HepG2 (cell line): ENCODE results near the gene PCNX1. TPM values are rescaled to one million over a fixed set of nuclear protein-coding genes. Genes with fewer than 3 reads are reported as not detected.

Experiments
- DPF2 ChIP-seq: sonication (generic); formaldehyde crosslinking; IDR thresholded peaks from 2 replicates; pipeline ENCODE4 v1.4.0; 2020; ENCODE audit warnings: mild to moderate bottlenecking, low read depth, missing genetic modification reagents, borderline replicate concordance
- FOXK1 ChIP-seq: sonication (generic); formaldehyde crosslinking; IDR thresholded peaks from 2 replicates; pipeline ENCODE4 v1.4.0; 2020; ENCODE audit warnings: low read depth, missing genetic modification reagents, borderline replicate concordance
- HMGA1 ChIP-seq: sonication (generic); formaldehyde crosslinking; conservative IDR thresholded peaks from 2 replicates; pipeline ENCODE4 v1.4.0; 2020; ENCODE audit warnings: missing genetic modification reagents
- KLF16 ChIP-seq, 2 experiments: sonication (generic) in 1 of 2; formaldehyde crosslinking in 1 of 2; IDR thresholded peaks; 2 replicates each; pipeline versions ENCODE4 v1.6.1 to v1.8.0; 2016 to 2023; ENCODE audit warnings: missing genetic modification reagents in 2 of 2, missing compliant biosample characterization in 1 of 2
- MYC ChIP-seq: sonication (generic); formaldehyde crosslinking; IDR thresholded peaks from 2 replicates; pipeline ENCODE4 v1.9.0; 2021; ENCODE audit warnings: missing genetic modification reagents, borderline replicate concordance
- MYNN ChIP-seq: sonication (generic); formaldehyde crosslinking; IDR thresholded peaks from 2 replicates; pipeline ENCODE4 v1.4.0; 2020; ENCODE audit warnings: mild to moderate bottlenecking, low read depth, missing genetic modification reagents
- RCOR2 ChIP-seq: IDR thresholded peaks from 2 replicates; pipeline ENCODE4 v1.6.1; 2016; ENCODE audit warnings: missing biosample characterization, missing genetic modification reagents
- SALL1 ChIP-seq: sonication (generic); formaldehyde crosslinking; IDR thresholded peaks from 2 replicates; pipeline ENCODE4 v1.8.0; 2022; ENCODE audit warnings: mild to moderate bottlenecking, missing genetic modification reagents
- SRF ChIP-seq: IDR thresholded peaks from 2 replicates; pipeline ENCODE4 v1.6.1; 2011; ENCODE audit warnings: mild to moderate bottlenecking, low read depth, low read length, moderate library complexity
- THAP11 ChIP-seq: IDR thresholded peaks from 2 replicates; pipeline ENCODE4 v1.6.1; 2016; ENCODE audit warnings: missing biosample characterization, missing genetic modification reagents
- ZBTB3 ChIP-seq: sonication (generic); formaldehyde crosslinking; IDR thresholded peaks from 2 replicates; pipeline ENCODE4 v1.4.0; 2020; ENCODE audit warnings: low read depth, mild to moderate bottlenecking, moderate library complexity, missing genetic modification reagents, borderline replicate concordance
- ZFY ChIP-seq: sonication (generic); formaldehyde crosslinking; IDR thresholded peaks from 2 replicates; pipeline ENCODE4 v1.4.0; 2020; ENCODE audit warnings: missing genetic modification reagents
- ZNF484 ChIP-seq: sonication (generic); formaldehyde crosslinking; IDR thresholded peaks from 2 replicates; pipeline ENCODE4 v1.5.1; 2020; ENCODE audit warnings: mild to moderate bottlenecking, low read depth, missing genetic modification reagents, borderline replicate concordance
- ZNF703 ChIP-seq: sonication (generic); formaldehyde crosslinking; IDR thresholded peaks from 2 replicates; pipeline ENCODE4 v1.5.1; 2020; ENCODE audit warnings: missing genetic modification reagents, mild to moderate bottlenecking, moderate library complexity, borderline replicate concordance
- polyA plus RNA-seq, 8 experiments: library from polyadenylated mRNA; depleted of rRNA in 3 of 8; stranded (reverse) in 7 of 8; unstranded in 1 of 8; fragments of >200 nt; fragmentation: Illumina TruSeq in 4 of 8; extraction: Trizol in 4 of 8; gene quantifications; 2 replicates each; pipeline versions ENCODE4 v1.2.1 to v1.2.3, GENCODE V29; 2011 to 2016; ENCODE audit warnings: low read depth in 4 of 8, missing spikeins in 1 of 8, mixed read lengths in 1 of 8; ENCODE audit not compliant: insufficient read depth in 1 of 8
- total RNA-seq, 5 experiments: library from RNA; depleted of rRNA; stranded (reverse); fragments of >200 nt; fragmentation: Illumina TruSeq; extraction: Trizol; gene quantifications; 2 replicates each; pipeline ENCODE4 v1.2.3, GENCODE V29; 2016; ENCODE audit warnings: low read depth in 1 of 5
- TF ChIP-seq, protein P1 (sequence below): IDR thresholded peaks from 2 replicates; pipeline ENCODE4 v1.6.1; 2018; ENCODE audit warnings: missing genetic modification reagents
- TF ChIP-seq, protein P2 (sequence below): sonication (generic); formaldehyde crosslinking; IDR thresholded peaks from 2 replicates; pipeline ENCODE4 v1.8.0; 2022; ENCODE audit warnings: mild to moderate bottlenecking, missing genetic modification reagents, borderline replicate concordance
- TF ChIP-seq, protein P3 (sequence below): IDR thresholded peaks from 2 replicates; pipeline ENCODE4 v1.6.1; 2016; ENCODE audit warnings: mild to moderate bottlenecking
- TF ChIP-seq, protein P4 (sequence below): sonication (generic); formaldehyde crosslinking; IDR thresholded peaks from 2 replicates; pipeline ENCODE4 v1.8.0; 2022; ENCODE audit warnings: missing genetic modification reagents, low read depth, mild to moderate bottlenecking, borderline replicate concordance
- TF ChIP-seq, protein P5 (sequence below): sonication (generic); formaldehyde crosslinking; IDR thresholded peaks from 2 replicates; pipeline ENCODE4 v1.4.0; 2020; ENCODE audit warnings: mild to moderate bottlenecking, missing genetic modification reagents
- TF ChIP-seq, protein P6 (sequence below): IDR thresholded peaks from 2 replicates; pipeline ENCODE4 v1.6.1; 2016; ENCODE audit warnings: low read depth, control low read depth
- TF ChIP-seq, protein P7 (sequence below): sonication (generic); formaldehyde crosslinking; IDR thresholded peaks from 2 replicates; pipeline ENCODE4 v1.5.0; 2020; ENCODE audit warnings: missing genetic modification reagents

PCNX1 gene
- total and polyA plus RNA-seq, 2 of the 13 experiments (the other 11 are each of a cell fraction or from before 2014, with no cell fraction given): 24.9 to 30.3 TPM

DNA sequence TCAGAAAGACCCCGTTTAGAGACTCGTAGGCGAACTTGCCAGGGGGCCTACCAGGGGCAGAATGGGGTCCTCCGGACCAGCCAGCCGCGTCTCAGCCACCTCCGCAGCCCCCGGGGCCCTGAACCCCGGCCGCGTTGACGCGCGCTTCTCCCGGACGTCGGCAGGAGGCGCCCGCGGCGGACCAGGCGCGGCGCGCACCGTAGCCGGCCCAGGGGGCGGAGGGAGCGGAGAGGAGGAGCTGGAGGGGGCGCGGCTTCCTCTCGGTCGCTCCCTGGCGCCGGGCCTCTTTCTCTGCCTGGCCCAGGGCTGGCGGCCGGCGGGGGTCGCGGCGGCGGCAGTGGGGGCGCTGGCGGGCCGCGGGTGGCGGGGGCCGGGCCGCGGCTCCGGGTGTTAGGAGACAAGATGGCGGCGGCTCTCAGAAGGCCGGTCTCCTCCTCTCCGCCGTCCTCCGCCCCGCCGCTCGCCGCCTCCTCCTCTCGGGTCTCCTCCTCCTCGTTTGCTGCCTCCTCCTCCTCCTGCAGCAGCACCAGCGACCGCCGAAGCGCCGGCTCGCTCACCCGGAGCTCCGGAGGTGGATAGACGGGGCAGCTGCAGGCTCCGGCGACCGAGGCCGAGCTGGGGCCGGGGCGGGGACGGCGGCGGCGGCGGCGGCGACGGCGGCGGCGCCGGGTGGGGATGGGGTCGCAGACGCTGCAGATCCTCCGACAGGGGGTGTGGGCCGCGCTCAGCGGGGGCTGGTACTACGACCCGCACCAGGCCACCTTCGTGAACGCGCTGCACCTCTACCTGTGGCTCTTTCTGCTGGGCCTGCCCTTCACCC lies at the start of gene PCNX1 (continued):
- TF ChIP-seq, protein P1, sequence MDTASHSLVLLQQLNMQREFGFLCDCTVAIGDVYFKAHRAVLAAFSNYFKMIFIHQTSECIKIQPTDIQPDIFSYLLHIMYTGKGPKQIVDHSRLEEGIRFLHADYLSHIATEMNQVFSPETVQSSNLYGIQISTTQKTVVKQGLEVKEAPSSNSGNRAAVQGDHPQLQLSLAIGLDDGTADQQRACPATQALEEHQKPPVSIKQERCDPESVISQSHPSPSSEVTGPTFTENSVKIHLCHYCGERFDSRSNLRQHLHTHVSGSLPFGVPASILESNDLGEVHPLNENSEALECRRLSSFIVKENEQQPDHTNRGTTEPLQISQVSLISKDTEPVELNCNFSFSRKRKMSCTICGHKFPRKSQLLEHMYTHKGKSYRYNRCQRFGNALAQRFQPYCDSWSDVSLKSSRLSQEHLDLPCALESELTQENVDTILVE (CRISPR knock-in tag): peak; percentile 65; the same call in 1 of the 2 replicates
- no peak for TF ChIP-seq HMGA1
- TF ChIP-seq, protein P2, sequence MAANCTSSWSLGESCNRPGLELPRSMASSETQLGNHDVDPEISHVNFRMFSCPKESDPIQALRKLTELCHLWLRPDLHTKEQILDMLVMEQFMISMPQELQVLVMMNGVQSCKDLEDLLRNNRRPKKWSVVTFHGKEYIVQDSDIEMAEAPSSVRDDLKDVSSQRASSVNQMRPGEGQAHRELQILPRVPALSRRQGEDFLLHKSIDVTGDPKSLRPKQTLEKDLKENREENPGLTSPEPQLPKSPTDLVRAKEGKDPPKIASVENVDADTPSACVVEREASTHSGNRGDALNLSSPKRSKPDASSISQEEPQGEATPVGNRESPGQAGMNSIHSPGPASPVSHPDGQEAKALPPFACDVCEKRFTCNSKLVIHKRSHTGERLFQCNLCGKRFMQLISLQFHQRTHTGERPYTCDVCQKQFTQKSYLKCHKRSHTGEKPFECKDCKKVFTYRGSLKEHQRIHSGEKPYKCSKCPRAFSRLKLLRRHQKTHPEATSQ (CRISPR knock-in tag): peak; percentile 43; the same call in 1 of the 2 replicates
- no peak for TF ChIP-seq ZNF703 (CRISPR knock-in tag)
- TF ChIP-seq, protein P3, sequence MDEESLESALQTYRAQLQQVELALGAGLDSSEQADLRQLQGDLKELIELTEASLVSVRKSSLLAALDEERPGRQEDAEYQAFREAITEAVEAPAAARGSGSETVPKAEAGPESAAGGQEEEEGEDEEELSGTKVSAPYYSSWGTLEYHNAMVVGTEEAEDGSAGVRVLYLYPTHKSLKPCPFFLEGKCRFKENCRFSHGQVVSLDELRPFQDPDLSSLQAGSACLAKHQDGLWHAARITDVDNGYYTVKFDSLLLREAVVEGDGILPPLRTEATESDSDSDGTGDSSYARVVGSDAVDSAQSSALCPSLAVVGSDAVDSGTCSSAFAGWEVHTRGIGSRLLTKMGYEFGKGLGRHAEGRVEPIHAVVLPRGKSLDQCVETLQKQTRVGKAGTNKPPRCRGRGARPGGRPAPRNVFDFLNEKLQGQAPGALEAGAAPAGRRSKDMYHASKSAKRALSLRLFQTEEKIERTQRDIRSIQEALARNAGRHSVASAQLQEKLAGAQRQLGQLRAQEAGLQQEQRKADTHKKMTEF: peak; percentile 40; the same call in 1 of the 2 replicates
- TF ChIP-seq SRF: no peak
- TF ChIP-seq ZNF484 (CRISPR knock-in tag): no peak
- TF ChIP-seq FOXK1 (CRISPR knock-in tag): no peak; the same call in 1 of the 2 replicates
- TF ChIP-seq, protein P4, sequence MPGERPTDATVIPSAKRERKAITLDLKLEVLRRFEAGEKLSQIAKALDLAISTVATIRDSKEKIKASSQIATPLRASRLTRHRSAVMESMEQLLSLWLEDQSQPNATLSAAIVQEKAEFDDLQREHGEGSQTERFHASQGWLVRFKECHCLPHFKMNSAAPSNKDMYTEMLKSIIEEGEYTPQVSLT (CRISPR knock-in tag): no peak; the same call in 1 of the 2 replicates
- TF ChIP-seq RCOR2 (CRISPR knock-in tag): no peak; the same call in 1 of the 2 replicates
- TF ChIP-seq, protein P5, sequence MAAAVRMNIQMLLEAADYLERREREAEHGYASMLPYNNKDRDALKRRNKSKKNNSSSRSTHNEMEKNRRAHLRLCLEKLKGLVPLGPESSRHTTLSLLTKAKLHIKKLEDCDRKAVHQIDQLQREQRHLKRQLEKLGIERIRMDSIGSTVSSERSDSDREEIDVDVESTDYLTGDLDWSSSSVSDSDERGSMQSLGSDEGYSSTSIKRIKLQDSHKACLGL (CRISPR knock-in tag): no peak
- no peak for TF ChIP-seq MYNN (CRISPR knock-in tag)
- TF ChIP-seq ZBTB3 (CRISPR knock-in tag): no peak
- TF ChIP-seq, protein P6, sequence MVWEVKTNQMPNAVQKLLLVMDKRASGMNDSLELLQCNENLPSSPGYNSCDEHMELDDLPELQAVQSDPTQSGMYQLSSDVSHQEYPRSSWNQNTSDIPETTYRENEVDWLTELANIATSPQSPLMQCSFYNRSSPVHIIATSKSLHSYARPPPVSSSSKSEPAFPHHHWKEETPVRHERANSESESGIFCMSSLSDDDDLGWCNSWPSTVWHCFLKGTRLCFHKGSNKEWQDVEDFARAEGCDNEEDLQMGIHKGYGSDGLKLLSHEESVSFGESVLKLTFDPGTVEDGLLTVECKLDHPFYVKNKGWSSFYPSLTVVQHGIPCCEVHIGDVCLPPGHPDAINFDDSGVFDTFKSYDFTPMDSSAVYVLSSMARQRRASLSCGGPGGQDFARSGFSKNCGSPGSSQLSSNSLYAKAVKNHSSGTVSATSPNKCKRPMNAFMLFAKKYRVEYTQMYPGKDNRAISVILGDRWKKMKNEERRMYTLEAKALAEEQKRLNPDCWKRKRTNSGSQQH: no peak
- TF ChIP-seq MYC (CRISPR knock-in tag): peak; percentile 49; the same call in 1 of the 2 replicates
- no peak; the same call in none of the 2 replicates for TF ChIP-seq ZFY
- TF ChIP-seq THAP11 (CRISPR knock-in tag): no peak
- TF ChIP-seq, protein P7, sequence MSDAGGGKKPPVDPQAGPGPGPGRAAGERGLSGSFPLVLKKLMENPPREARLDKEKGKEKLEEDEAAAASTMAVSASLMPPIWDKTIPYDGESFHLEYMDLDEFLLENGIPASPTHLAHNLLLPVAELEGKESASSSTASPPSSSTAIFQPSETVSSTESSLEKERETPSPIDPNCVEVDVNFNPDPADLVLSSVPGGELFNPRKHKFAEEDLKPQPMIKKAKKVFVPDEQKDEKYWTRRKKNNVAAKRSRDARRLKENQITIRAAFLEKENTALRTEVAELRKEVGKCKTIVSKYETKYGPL (CRISPR knock-in tag): no peak
- TF ChIP-seq DPF2: no peak
- TF ChIP-seq KLF16 (CRISPR knock-in tag; IDR thresholded peaks at IDR 0.05): peak in 1 of 2 experiments; percentile 61; a peak in 1 of 4 replicates
- TF ChIP-seq SALL1 (CRISPR knock-in tag): peak; percentile 79
